ENCODE measurements around the gene DNAJC16.

DNA sequence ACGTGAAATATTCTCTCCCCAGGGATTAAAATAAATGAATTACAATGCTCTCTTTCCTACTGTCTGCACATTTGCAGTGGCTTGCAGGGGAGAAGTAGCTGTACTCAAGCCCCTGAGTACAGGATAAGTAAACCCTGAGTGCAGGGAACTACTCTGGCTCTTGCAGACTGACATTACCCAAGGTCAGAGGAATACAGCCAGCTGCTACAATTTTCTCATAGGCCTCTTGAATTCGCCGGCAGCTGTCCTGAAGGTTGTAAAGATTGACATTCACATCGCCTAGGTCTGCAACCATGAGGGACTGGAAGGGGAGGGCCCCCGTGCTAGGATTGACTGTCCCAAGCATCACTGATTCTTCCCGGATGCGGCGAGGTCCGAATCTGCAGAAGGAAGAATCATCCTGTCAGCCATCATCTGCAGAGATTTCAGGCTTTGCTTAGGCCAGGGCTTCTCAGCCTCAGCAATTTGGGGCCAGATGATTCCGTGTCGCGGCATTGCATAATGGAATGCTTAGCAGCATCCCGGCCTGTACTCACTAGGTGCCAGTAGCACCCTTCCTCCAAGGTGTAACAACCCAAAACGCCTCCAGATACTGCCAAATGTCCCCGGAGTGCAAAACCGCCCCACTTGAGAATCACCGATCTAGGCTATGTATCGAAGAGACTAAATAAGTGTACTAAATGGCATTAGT is 56.5 kb downstream of the DNAJC16 start:
- TF ChIP-seq, protein P1, sequence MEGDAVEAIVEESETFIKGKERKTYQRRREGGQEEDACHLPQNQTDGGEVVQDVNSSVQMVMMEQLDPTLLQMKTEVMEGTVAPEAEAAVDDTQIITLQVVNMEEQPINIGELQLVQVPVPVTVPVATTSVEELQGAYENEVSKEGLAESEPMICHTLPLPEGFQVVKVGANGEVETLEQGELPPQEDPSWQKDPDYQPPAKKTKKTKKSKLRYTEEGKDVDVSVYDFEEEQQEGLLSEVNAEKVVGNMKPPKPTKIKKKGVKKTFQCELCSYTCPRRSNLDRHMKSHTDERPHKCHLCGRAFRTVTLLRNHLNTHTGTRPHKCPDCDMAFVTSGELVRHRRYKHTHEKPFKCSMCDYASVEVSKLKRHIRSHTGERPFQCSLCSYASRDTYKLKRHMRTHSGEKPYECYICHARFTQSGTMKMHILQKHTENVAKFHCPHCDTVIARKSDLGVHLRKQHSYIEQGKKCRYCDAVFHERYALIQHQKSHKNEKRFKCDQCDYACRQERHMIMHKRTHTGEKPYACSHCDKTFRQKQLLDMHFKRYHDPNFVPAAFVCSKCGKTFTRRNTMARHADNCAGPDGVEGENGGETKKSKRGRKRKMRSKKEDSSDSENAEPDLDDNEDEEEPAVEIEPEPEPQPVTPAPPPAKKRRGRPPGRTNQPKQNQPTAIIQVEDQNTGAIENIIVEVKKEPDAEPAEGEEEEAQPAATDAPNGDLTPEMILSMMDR (IDR thresholded peaks at IDR 0.05), result no peak
- TF ChIP-seq POLR2AphosphoS5 (IDR thresholded peaks at IDR 0.05), result no peak
- no peak for TF ChIP-seq POLR2A (IDR thresholded peaks at IDR 0.05)
- TF ChIP-seq EP300 (IDR thresholded peaks at IDR 0.05), result no peak
